ENCODE measurements around the gene OLFML2A. TPM values are rescaled to one million over a fixed set of nuclear protein-coding genes. Genes with fewer than 3 reads are reported as not detected.

Gene OLFML2A
- total RNA-seq, 1 donor from 2014 or later = 469 TPM

- no peak overlapping the region for H3K4me3 Mint-ChIP-seq (ENCODE audit: unreplicated experiment)
- H3K4me1 Mint-ChIP-seq (ENCODE audit: low read depth) = peaks cover 21% of the 10 kb centered on the region
- no peak for TF ChIP-seq CTCF (IDR thresholded peaks at IDR 0.05)
- no peak for DNase-seq (ENCODE audit: low spot score)
- no peaks in the 10 kb centered on the region for H3K27me3 Mint-ChIP-seq (ENCODE audit: low read depth)
- H3K36me3 Mint-ChIP-seq (ENCODE audit: low read depth) = no peaks in the 10 kb centered on the region
- no peak overlapping the region for H3K27ac Mint-ChIP-seq (ENCODE audit: unreplicated experiment)
- no peaks in the 10 kb centered on the region for H3K9me3 Mint-ChIP-seq (ENCODE audit: low read depth)
Measured at GRCh38 chr9:124747065-124747464, 29.9 kb upstream of the OLFML2A start.

GRCh38 chr9:124749284-124749683, 27.6 kb upstream of the OLFML2A start:
- H3K4me3 Mint-ChIP-seq (ENCODE audit: unreplicated experiment) = no peak overlapping the region
- TF ChIP-seq CTCF (IDR thresholded peaks at IDR 0.05) = no peak
- H3K9me3 Mint-ChIP-seq (ENCODE audit: low read depth) = no peaks in the 10 kb centered on the region
- no peak overlapping the region for H3K27ac Mint-ChIP-seq (ENCODE audit: unreplicated experiment)
- DNase-seq (ENCODE audit: low spot score) = no peak
- no peaks in the 10 kb centered on the region for H3K36me3 Mint-ChIP-seq (ENCODE audit: low read depth)
- peaks cover under 1% of the 10 kb centered on the region for H3K27me3 Mint-ChIP-seq (ENCODE audit: low read depth)
- H3K4me1 Mint-ChIP-seq (ENCODE audit: low read depth) = peaks cover 15% of the 10 kb centered on the region

GRCh38 chr9:124749781-124750180, 27.2 kb upstream of the OLFML2A start:
- DNase-seq (ENCODE audit: low spot score) = no peak

GRCh38 chr9:124752967-124753366, 24.0 kb upstream of the OLFML2A start:
- no peak for TF ChIP-seq CTCF (IDR thresholded peaks at IDR 0.05)
- peaks cover 24% of the 10 kb centered on the region for H3K27me3 Mint-ChIP-seq (ENCODE audit: low read depth)
- DNase-seq (ENCODE audit: low spot score) = no peak
- peaks cover 18% of the 10 kb centered on the region for H3K4me1 Mint-ChIP-seq (ENCODE audit: low read depth)
- H3K4me3 Mint-ChIP-seq (ENCODE audit: unreplicated experiment) = no peak overlapping the region
- no peaks in the 10 kb centered on the region for H3K9me3 Mint-ChIP-seq (ENCODE audit: low read depth)
- H3K27ac Mint-ChIP-seq (ENCODE audit: unreplicated experiment) = peak overlapping the region; percentile 78
- H3K36me3 Mint-ChIP-seq (ENCODE audit: low read depth) = no peaks in the 10 kb centered on the region

More at GRCh38 chr9:124749781-124750180, 27.2 kb upstream of the OLFML2A start:
- Mint-ChIP-seq H3K27me3 (ENCODE audit: low read depth) (peaks cover 5% of the 10 kb centered on the region), H3K4me3 (ENCODE audit: unreplicated experiment) (no peak overlapping the region), H3K9me3 (ENCODE audit: low read depth) (no peaks in the 10 kb centered on the region), H3K27ac (ENCODE audit: unreplicated experiment) (no peak overlapping the region), H3K4me1 (ENCODE audit: low read depth) (peaks cover 18% of the 10 kb centered on the region), H3K36me3 (ENCODE audit: low read depth) (no peaks in the 10 kb centered on the region)
- no peak for TF ChIP-seq CTCF (IDR thresholded peaks at IDR 0.05)

GRCh38 chr9:124754289-124754688, 22.6 kb upstream of the OLFML2A start:
- no peak for DNase-seq (ENCODE audit: low spot score)
- Mint-ChIP-seq H3K9me3 (ENCODE audit: low read depth) (no peaks in the 10 kb centered on the region), H3K4me3 (ENCODE audit: unreplicated experiment) (no peak overlapping the region)

More at GRCh38 chr9:124754289-124754688, 22.6 kb upstream of the OLFML2A start:
- H3K4me1 Mint-ChIP-seq (ENCODE audit: low read depth) = peaks cover 21% of the 10 kb centered on the region
- no peak overlapping the region for H3K27ac Mint-ChIP-seq (ENCODE audit: unreplicated experiment)
- peak; percentile 86 for TF ChIP-seq CTCF (IDR thresholded peaks at IDR 0.05)
- H3K27me3 Mint-ChIP-seq (ENCODE audit: low read depth) = peaks cover 25% of the 10 kb centered on the region
- no peaks in the 10 kb centered on the region for H3K36me3 Mint-ChIP-seq (ENCODE audit: low read depth)

Measured in chondrocyte (in vitro differentiated cells).